Measurements from ENCODE around the gene CD200. TPM values are rescaled to one million over a fixed set of nuclear protein-coding genes. Genes with fewer than 3 reads are reported as not detected.

The CD200 gene
- total and polyA plus RNA-seq, 2 experiments from 2014 or later: 5.4 to 11.6 TPM

DNA sequence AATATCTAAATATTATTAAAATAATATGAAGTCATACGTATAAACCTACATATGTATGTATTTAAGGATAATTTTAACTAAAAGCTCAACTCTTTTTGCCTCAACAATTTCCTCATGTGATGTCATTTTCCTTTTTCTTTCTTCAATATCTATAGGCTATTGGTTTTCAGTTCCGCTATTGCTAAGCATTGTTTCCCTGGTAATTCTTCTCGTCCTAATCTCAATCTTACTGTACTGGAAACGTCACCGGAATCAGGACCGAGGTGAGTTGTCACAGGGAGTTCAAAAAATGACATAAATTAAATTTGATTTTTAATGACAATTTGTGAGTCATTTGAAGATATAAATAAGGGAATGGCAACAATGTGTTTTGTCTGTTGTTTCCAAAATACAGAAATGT, 16.6 kb downstream of the CD200 start:
- H3K9me3 ChIP-seq (ENCODE audit: low read depth): no peaks in the 10 kb centered on the region
- TF ChIP-seq, protein P1, sequence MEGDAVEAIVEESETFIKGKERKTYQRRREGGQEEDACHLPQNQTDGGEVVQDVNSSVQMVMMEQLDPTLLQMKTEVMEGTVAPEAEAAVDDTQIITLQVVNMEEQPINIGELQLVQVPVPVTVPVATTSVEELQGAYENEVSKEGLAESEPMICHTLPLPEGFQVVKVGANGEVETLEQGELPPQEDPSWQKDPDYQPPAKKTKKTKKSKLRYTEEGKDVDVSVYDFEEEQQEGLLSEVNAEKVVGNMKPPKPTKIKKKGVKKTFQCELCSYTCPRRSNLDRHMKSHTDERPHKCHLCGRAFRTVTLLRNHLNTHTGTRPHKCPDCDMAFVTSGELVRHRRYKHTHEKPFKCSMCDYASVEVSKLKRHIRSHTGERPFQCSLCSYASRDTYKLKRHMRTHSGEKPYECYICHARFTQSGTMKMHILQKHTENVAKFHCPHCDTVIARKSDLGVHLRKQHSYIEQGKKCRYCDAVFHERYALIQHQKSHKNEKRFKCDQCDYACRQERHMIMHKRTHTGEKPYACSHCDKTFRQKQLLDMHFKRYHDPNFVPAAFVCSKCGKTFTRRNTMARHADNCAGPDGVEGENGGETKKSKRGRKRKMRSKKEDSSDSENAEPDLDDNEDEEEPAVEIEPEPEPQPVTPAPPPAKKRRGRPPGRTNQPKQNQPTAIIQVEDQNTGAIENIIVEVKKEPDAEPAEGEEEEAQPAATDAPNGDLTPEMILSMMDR (IDR thresholded peaks at IDR 0.05; ENCODE audit: low read depth, low read length): no peak
- no peaks in the 10 kb centered on the region for H3K36me3 ChIP-seq
- H3K27me3 ChIP-seq: no peaks in the 10 kb centered on the region
- H3K27ac ChIP-seq: no peak overlapping the region
- no peak for DNase-seq (ENCODE audit: low read depth in 1 of 2, low spot score in 1 of 2)
- no peaks in the 10 kb centered on the region for H3K4me1 ChIP-seq (ENCODE audit: low read depth)
- no peak overlapping the region for H3K4me3 ChIP-seq

DNA sequence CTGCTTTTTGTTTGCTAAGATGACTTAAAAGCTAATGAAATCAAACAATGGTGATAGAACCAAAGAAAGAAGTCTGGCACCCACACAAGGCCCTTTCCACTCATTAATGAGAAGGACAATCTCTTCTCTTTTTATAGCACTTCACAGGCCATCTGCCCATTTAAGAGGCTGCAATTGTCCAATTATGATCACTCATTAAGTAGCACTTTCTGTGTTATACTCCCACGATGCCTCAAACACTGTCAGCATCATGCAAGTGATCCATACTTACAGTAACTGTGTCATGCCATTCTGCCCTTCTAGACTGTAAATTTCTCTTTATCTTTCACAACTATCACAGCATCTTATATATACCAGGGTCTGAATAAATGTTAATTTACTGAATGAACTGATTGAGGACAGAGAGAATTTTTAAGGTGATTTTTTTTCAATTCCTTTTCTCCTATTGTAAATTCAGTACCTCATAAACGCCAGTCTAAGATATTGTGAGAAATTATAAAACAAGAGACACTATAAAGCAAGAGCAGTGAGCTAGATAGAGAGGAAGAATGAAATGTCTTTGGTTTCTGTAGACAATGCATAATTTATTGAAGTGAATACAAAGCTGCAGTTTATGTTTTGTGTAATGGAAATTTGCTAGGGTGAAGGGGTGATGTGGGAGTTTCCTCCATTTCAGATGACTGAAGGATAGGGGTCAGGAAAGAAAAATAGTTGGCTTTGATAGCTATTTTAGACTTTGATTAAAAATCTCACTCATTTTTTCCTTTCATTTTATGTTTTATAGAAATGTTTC, 17.3 kb downstream of the CD200 start:
- H3K27ac ChIP-seq: no peak overlapping the region

DNA sequence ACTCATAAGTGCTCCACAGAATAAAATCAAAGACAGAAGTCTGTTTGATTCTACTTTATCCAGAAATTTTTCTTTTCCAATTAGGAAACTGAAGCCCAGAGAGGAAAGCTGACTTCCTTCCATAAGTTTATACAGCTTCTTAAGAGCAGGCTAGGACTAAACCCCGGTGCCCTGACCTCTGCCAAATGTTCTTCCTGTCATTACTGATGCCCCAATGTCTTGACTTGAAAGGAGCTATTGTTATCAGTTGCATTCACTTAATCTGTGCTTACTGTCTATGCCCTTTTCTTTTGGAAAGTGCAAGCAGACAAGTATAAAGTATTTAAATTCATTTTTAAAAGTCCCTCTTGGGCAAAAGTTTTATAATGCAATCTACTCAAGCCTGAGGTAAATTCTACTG, 18.1 kb downstream of the CD200 start:
- TF ChIP-seq, protein P1 (IDR thresholded peaks at IDR 0.05; ENCODE audit: low read depth, low read length): no peak
- H3K4me1 ChIP-seq (ENCODE audit: low read depth): no peaks in the 10 kb centered on the region
- no peak overlapping the region for H3K27ac ChIP-seq
- no peak for DNase-seq (ENCODE audit: low read depth in 1 of 2, low spot score in 1 of 2)
- H3K9me3 ChIP-seq (ENCODE audit: low read depth): no peaks in the 10 kb centered on the region
- no peaks in the 10 kb centered on the region for H3K27me3 ChIP-seq
- H3K36me3 ChIP-seq: no peaks in the 10 kb centered on the region
- no peak overlapping the region for H3K4me3 ChIP-seq

More for the DNA sequence above, 17.3 kb downstream of the CD200 start:
- no peak overlapping the region for H3K4me3 ChIP-seq
- H3K9me3 ChIP-seq (ENCODE audit: low read depth): no peaks in the 10 kb centered on the region
- no peak for DNase-seq (ENCODE audit: low read depth in 1 of 2, low spot score in 1 of 2)
- H3K27me3 ChIP-seq: no peaks in the 10 kb centered on the region
- TF ChIP-seq, protein P1 (IDR thresholded peaks at IDR 0.05; ENCODE audit: low read depth, low read length): no peak
- H3K4me1 ChIP-seq (ENCODE audit: low read depth): no peaks in the 10 kb centered on the region
- H3K36me3 ChIP-seq: no peaks in the 10 kb centered on the region

DNA sequence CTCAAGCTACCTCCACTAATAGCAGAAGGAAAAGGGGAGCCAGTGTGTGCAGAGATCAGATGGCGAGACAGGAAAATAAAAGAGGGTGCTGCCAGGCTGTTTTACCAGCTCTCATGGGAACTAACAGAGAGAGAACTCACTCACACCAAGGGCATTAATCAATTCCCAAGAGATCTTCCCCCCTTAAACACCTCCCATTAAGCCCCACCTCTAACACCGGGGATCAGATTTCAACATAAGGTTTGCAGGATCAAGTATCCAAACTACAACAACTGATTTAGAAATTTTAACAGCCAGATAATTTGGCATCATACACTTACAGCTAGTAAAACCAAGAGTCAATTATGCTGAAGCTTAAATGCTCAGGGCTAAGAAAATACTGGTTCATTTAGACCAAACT, 18.9 kb downstream of the CD200 start:
- TF ChIP-seq, protein P1 (IDR thresholded peaks at IDR 0.05; ENCODE audit: low read depth, low read length): no peak
- no peak for DNase-seq (ENCODE audit: low read depth in 1 of 2, low spot score in 1 of 2)
- Histone ChIP-seq H3K4me3 (no peak overlapping the region), H3K27me3 (no peaks in the 10 kb centered on the region), H3K27ac (no peak overlapping the region), H3K4me1 (ENCODE audit: low read depth) (no peaks in the 10 kb centered on the region), H3K9me3 (ENCODE audit: low read depth) (no peaks in the 10 kb centered on the region), H3K36me3 (no peaks in the 10 kb centered on the region)

DNA sequence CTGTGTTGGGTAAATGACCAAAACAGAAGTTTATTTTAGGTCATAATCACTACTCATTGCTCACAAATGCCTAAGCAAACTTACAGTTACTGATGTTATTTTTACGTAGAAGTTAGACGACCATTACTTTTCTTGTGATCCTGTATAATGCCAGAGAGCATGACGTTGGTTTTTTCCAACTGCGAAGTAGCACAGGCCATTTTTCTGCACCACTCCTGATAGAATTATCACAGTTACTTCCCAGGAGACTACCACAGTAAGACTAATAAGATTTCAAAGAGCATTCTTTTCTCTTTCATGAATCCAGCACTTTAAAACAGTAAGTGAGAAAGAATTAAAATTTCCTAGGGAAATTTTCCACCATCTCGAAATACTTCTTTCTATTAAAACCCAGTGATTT, 19.8 kb downstream of the CD200 start:
- Histone ChIP-seq H3K36me3 (no peaks in the 10 kb centered on the region), H3K27me3 (no peaks in the 10 kb centered on the region), H3K4me3 (no peak overlapping the region), H3K4me1 (ENCODE audit: low read depth) (no peaks in the 10 kb centered on the region), H3K9me3 (ENCODE audit: low read depth) (no peaks in the 10 kb centered on the region), H3K27ac (no peak overlapping the region)
- TF ChIP-seq, protein P1 (IDR thresholded peaks at IDR 0.05; ENCODE audit: low read depth, low read length): no peak
- no peak for DNase-seq (ENCODE audit: low read depth in 1 of 2, low spot score in 1 of 2)

All from cardiac muscle cell (in vitro differentiated cells and primary cell).